Measurements from ENCODE around the gene NAA80. TPM values are rescaled to one million over a fixed set of nuclear protein-coding genes. Genes with fewer than 3 reads are reported as not detected.
"Not testable (repeated sequence)": the region's sequence is repeated elsewhere in the genome, so short reads cannot be mapped to it uniquely, and the experiment has no call there.

NAA80 gene
- total RNA-seq, 1 experiment from 2014 or later = 5.3 TPM

DNA sequence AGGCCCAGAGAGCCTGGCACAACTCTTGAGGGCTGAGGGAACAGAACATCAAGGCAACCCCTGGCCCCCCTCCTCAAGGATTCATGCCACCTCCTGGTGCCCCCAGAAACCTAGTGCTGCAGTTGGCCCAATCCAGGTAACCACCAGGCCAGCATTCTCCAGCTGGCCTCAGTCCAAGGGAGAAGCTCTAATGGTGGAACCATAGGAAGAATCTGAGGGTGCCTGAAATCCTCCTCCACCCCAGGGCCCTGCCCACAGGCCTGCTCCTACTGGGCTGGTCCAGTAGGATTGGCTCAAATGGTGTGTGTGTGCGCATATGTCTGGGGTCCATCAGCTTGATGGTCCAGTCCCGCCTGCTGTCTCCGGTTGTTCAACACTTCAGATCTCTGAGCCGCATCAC is 15.6 kb upstream of the NAA80 start:
- DNase-seq (ENCODE audit: low spot score) = no peak
- no peak overlapping the region for H3K4me3 ChIP-seq (ENCODE audit: low read depth, low read length, poor library complexity, severe bottlenecking)
- intact Hi-C loops (cut with micrococcal nuclease; ENCODE audit: unreplicated experiment) = no loop called here
- no peak overlapping the region for H3K27ac ChIP-seq (ENCODE audit: low read depth, low read length, poor library complexity, severe bottlenecking)
- ChIA-PET CTCF (no interaction called here), POLR2A (ENCODE audit: low non-redundant PET) (no interaction called here)
- TF ChIP-seq, protein P1, sequence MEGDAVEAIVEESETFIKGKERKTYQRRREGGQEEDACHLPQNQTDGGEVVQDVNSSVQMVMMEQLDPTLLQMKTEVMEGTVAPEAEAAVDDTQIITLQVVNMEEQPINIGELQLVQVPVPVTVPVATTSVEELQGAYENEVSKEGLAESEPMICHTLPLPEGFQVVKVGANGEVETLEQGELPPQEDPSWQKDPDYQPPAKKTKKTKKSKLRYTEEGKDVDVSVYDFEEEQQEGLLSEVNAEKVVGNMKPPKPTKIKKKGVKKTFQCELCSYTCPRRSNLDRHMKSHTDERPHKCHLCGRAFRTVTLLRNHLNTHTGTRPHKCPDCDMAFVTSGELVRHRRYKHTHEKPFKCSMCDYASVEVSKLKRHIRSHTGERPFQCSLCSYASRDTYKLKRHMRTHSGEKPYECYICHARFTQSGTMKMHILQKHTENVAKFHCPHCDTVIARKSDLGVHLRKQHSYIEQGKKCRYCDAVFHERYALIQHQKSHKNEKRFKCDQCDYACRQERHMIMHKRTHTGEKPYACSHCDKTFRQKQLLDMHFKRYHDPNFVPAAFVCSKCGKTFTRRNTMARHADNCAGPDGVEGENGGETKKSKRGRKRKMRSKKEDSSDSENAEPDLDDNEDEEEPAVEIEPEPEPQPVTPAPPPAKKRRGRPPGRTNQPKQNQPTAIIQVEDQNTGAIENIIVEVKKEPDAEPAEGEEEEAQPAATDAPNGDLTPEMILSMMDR (conservative IDR thresholded peaks at IDR 0.05; ENCODE audit: low read depth, low read length) = no peak
- no peak for TF ChIP-seq EZH2 (IDR thresholded peaks at IDR 0.05; ENCODE audit: borderline replicate concordance, low read depth, low read length, poor library complexity, severe bottlenecking)
- H3K27me3 ChIP-seq (replicated peaks; ENCODE audit: insufficient read depth, low read depth, low read length, poor library complexity) = no peaks in the 10 kb centered on the region
- no peaks in the 10 kb centered on the region for H3K9me3 ChIP-seq (ENCODE audit: low read depth, low read length, poor library complexity, severe bottlenecking)
- BruUV-seq (replicated peaks) = no TSS peak
- H3K36me3 ChIP-seq (ENCODE audit: insufficient read depth, low read length, poor library complexity, severe bottlenecking) = no peaks in the 10 kb centered on the region
- H3K4me1 ChIP-seq (ENCODE audit: insufficient read depth, low read length, poor library complexity, severe bottlenecking) = no peaks in the 10 kb centered on the region

DNA sequence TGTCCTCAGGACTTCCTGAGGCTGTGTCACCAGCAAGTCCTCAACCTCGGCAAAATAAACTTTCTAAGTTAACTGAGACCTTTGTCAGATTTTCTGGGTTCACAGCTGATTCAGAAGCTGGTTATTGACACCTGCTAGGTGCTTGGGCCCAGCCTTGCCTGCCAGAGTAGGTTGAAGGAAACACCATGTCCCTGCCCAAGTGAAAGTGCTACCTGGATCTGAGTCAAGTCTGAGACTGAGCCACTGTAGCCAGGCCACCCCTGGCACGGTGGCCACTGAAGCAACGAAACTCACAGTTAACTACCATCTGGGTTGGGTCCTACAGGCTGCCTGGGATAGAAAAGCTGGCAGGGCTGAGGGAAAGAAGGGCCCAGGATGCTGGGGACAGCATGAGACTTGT is 15.1 kb upstream of the NAA80 start:
- BruUV-seq (replicated peaks) = no TSS peak
- Histone ChIP-seq H3K27ac (ENCODE audit: low read depth, low read length, poor library complexity, severe bottlenecking) (no peak overlapping the region), H3K27me3 (replicated peaks; ENCODE audit: insufficient read depth, low read depth, low read length, poor library complexity) (no peaks in the 10 kb centered on the region), H3K9me3 (ENCODE audit: low read depth, low read length, poor library complexity, severe bottlenecking) (no peaks in the 10 kb centered on the region), H3K36me3 (ENCODE audit: insufficient read depth, low read length, poor library complexity, severe bottlenecking) (no peaks in the 10 kb centered on the region), H3K4me3 (ENCODE audit: low read depth, low read length, poor library complexity, severe bottlenecking) (no peak overlapping the region), H3K4me1 (ENCODE audit: insufficient read depth, low read length, poor library complexity, severe bottlenecking) (no peaks in the 10 kb centered on the region)
- POLR2A ChIA-PET (ENCODE audit: low non-redundant PET) = no interaction called here
- CTCF ChIA-PET = no interaction called here
- intact Hi-C loops (cut with micrococcal nuclease; ENCODE audit: unreplicated experiment) = no loop called here
- DNase-seq (ENCODE audit: low spot score) = no peak
- no peak for TF ChIP-seq EZH2 (IDR thresholded peaks at IDR 0.05; ENCODE audit: borderline replicate concordance, low read depth, low read length, poor library complexity, severe bottlenecking)
- TF ChIP-seq, protein P1 (conservative IDR thresholded peaks at IDR 0.05; ENCODE audit: low read depth, low read length) = no peak

DNA sequence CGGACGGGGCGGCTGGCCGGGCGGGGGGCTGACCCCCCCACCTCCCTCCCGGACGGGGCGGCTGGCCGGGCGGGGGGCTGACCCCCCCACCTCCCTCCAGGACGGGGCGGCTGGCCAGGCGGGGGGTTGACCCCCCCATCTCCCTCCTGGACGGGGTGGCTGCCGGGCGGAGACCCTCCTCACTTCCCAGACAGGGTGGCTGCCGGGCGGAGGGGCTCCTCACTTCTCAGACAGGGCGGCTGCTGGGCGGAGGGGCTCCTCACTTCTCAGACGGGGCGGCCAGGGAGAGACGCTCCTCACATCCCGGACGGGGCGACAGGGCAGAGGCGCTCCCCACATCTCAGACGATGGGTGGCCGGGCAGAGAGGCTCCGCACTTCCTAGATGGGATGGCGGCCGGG is 12.8 kb upstream of the NAA80 start:
- POLR2A ChIA-PET (ENCODE audit: low non-redundant PET); H3K9me3 ChIP-seq (ENCODE audit: low read depth, low read length, poor library complexity, severe bottlenecking); H3K4me1 ChIP-seq (ENCODE audit: insufficient read depth, low read length, poor library complexity, severe bottlenecking); H3K27me3 ChIP-seq (replicated peaks; ENCODE audit: insufficient read depth, low read depth, low read length, poor library complexity); H3K27ac ChIP-seq (ENCODE audit: low read depth, low read length, poor library complexity, severe bottlenecking); H3K4me3 ChIP-seq (ENCODE audit: low read depth, low read length, poor library complexity, severe bottlenecking); H3K36me3 ChIP-seq (ENCODE audit: insufficient read depth, low read length, poor library complexity, severe bottlenecking); CTCF ChIA-PET; intact Hi-C loops (cut with micrococcal nuclease; ENCODE audit: unreplicated experiment); BruUV-seq (replicated peaks); DNase-seq (ENCODE audit: low spot score): not testable (repeated sequence)

DNA sequence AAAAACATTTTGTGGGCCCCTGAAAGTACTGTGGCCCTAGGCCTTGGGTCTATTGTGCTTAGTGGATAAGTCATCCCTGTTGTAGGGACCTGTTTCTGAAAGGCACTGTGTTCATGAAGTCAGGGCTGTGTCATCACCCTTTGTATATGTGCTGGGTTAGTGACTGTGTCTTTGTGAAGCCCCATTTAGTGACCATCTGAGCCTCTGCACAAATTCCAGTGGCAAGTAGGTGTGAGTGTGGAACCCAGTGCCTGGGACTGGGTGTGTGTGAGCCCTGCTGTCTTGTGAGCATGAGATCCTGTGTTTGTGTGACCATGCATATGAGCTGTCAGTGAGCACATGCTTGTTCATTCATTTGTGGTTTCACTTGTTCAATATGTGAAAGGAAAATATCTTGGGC is 5.4 kb upstream of the NAA80 start:
- H3K4me1 ChIP-seq (ENCODE audit: insufficient read depth, low read length, poor library complexity, severe bottlenecking) = peaks cover 4% of the 10 kb centered on the region
- no TSS peak for BruUV-seq (replicated peaks)
- ChIA-PET POLR2A (ENCODE audit: low non-redundant PET) (no interaction called here), CTCF (no interaction called here)
- H3K36me3 ChIP-seq (ENCODE audit: insufficient read depth, low read length, poor library complexity, severe bottlenecking) = no peaks in the 10 kb centered on the region
- no peak for DNase-seq (ENCODE audit: low spot score)
- H3K9me3 ChIP-seq (ENCODE audit: low read depth, low read length, poor library complexity, severe bottlenecking) = no peaks in the 10 kb centered on the region
- TF ChIP-seq EZH2 (IDR thresholded peaks at IDR 0.05; ENCODE audit: borderline replicate concordance, low read depth, low read length, poor library complexity, severe bottlenecking) = no peak
- TF ChIP-seq, protein P1 (conservative IDR thresholded peaks at IDR 0.05; ENCODE audit: low read depth, low read length) = no peak
- no peaks in the 10 kb centered on the region for H3K27me3 ChIP-seq (replicated peaks; ENCODE audit: insufficient read depth, low read depth, low read length, poor library complexity)
- no peak overlapping the region for H3K4me3 ChIP-seq (ENCODE audit: low read depth, low read length, poor library complexity, severe bottlenecking)
- no peak overlapping the region for H3K27ac ChIP-seq (ENCODE audit: low read depth, low read length, poor library complexity, severe bottlenecking)
- intact Hi-C loops (cut with micrococcal nuclease; ENCODE audit: unreplicated experiment) = no loop called here

Data from A673 (cell line).